GM21447 (cell line): ENCODE measurements around the gene OLFML2A.

ENCODE experiments used
- ATAC-seq: cut with Tn5 transposase; IDR thresholded peaks from one replicate; pipeline ENCODE4 v1.9.1; 2021; ENCODE audit not compliant: unreplicated experiment

Gene OLFML2A

DNA sequence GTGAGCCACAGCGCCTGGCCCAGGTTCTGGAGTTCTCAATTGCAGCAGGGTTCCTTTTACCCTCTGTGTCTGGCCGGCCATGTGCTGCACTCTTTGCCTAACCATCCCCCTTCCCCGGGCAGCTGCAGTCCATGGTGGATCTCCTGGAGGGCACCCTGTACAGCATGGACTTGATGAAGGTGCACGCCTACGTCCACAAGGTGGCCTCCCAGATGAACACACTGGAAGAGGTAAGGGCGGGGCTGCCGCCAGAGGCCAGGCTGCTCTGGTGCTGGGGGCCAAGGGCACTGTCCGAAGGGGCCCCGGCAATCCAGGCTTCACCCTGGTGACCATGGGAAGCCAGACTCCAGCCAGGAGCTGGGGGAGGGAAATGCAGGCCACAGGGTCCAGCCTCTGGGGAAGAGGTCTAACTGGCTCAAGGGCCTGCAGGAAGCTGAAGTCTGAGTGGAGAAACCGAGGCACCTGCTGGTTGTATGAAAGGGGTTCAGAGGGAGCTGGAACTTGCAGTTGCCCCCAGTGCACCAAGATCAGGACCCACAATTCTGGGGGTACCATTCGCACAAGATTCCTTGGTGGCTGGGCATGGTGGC is 18.1 kb downstream of the OLFML2A start:
- no peak for ATAC-seq

DNA sequence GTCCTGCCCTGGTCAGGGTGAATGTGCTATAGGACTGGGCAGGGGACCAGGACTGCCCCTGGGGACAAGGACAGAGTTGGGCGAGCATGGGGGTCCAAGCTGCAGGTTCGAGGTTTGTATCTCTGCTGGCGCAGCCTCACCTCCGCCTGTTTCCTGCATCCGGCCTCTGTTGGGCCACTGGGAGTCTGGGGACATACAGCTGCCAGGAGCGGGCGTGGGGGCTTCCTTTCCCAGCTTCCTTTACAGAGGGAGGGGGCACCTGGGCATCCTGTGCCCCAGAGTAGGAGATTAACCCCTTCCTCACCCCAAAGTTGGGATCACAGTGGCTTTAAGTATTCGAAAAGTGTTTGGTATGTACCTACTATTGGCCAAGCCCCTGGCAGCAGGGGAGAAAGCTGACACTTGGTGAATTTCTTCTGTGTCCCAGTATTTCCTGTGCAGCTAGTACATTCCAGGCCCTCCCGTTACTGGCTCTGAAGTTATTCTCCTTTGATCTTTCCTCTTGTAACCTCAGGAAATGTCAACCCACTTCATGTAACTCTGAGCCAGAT is 19.0 kb downstream of the OLFML2A start:
- ATAC-seq = no peak

DNA sequence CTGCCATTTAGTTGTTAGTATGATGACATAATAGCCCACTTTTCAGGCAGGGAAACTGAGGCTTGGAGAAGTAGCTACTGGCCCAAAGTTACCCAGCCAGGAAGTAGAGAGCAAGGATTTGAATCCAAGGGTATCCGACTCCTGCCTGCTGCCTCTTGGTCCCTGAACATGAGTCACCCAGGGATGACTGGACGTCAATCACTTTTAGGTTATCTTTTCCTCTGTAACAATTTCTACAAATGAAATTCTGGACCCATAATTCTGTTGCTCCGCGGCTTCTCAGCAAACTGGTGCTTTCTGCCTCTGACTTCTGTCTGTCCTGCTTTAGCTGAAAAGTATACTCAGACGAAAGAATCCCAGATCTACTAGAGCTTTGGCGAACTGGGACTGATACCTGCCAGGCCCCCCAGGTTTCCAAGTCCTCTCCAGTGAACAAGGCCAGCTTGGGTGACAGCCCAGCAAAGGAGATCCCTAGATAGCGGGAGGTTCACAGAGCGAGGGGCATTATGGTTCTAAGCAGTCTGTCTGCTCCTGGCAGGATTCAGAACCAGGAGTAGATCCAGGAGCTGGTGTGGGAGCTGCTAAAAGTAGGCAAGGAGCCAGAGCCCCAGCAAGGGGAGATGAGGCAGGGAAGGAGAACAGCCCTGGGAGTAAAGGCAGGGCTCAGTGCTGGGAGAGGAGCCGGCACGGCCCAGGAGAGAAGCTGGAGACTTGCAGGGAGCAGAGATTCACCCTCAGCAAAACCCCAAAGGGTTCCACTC is 20.6 kb downstream of the OLFML2A start:
- no peak for ATAC-seq

GRCh38 chr9:124799274-124800006 is 22.5 kb downstream of the OLFML2A start:
- ATAC-seq = no peak

GRCh38 chr9:124800306-124801259 is 23.6 kb downstream of the OLFML2A start:
- ATAC-seq = no peak

GRCh38 chr9:124801356-124801755 is 24.4 kb downstream of the OLFML2A start:
- ATAC-seq = no peak

DNA sequence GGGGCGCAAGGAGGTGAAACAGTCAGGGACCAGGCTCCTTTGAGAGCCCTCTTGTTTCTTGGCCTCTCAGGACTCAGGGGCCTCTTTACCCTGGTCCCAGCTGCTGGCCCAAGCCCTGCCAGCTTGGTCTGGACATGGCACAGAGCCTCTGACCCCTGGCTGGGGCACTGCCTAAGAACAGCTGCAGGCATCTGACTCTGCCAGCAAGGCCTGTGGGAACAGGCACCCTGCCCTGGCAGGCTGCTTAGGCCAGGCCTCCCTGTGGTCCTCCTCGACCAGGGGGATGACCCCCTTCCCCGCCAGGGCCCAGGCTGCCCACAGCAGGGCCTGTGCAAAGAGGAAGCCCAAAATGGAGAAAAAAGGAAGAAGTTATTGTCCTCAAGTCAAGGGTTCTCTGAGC is 25.5 kb downstream of the OLFML2A start:
- ATAC-seq = no peak

DNA sequence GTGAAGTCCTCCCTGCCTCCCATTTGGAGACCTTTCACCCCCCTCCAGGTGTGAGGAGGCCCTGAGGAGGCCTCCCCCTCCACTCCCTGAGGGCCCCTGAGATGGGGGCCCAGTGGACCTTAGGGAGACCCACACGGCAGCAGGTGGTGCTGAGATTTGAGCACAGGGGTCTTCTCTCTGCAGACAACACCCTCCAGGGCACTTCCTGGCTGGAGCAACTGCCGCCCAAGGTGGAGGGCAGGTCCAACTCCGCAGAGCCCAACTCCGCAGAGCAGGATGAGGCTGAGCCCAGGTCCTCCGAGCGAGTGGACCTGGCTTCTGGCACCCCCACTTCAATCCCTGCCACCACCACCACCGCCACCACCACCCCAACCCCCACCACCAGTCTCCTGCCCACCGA is 27.0 kb downstream of the OLFML2A start:
- no peak for ATAC-seq

DNA sequence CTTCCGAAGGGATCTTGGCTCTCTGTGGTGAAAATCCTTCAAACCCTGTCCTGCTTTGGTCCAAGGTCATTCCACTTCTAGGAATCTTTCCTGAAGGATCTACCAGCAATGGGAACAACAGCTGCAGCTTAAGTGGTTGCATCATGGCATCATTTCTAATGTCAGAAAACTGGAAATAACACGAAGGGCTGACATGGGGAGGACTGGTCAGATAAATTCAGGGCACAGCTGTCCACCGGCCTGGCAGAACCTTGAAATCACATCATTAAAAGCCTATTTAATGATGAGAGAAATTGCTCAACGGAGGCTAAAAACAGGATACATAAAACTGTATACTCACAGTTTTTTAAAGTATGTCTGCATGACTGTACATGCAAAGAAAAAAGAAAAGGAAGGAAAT is 28.3 kb downstream of the OLFML2A start:
- ATAC-seq = no peak

- ATAC-seq = no peak
Measured at GRCh38 chr9:124808246-124808956, 31.5 kb downstream of the OLFML2A start.

DNA sequence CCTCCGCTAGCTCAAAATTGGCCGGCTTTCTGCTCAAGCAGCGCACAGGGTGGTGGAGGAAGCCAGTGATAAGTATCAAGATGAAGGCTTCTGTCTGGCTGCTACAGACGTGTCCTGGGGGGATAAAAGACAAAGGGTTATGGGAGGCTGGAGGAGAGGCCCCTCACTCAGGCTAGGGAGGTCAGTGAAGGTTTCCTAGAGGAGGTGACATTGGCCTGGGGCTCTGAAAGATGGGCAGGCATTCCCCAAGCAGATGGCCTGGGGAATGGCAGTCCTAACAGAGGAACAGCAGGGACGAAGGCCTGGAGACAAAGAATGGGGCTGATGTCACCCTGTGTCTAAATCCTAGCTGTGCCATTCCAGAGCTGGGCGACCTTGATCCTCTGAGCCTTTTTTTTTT is 32.3 kb downstream of the OLFML2A start:
- ATAC-seq = no peak

GRCh38 chr9:124809741-124810500 is 33.0 kb downstream of the OLFML2A start:
- ATAC-seq = no peak

- ATAC-seq = no peak
Measured at GRCh38 chr9:124810663-124811355, 33.9 kb downstream of the OLFML2A start.

DNA sequence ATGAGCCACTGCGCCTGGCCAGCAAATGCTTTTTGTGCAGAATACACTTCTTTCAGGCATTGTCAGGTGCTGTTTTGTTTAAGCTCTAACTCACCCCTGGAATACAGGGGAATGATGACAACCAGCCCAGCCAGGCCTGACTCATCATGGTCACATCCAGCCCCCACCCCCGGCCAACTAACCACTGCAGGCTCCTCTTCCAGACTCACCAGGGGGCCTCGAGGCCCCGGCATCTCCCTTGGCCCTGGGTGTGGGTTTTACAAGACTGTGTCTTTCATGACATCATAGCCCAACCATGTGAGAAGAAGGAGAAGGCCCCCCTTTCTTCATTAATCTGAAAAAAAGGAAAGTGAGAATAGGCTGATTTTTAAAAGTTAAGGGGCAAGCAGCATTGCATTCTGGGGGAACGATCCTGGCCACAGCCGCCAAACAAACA is 35.5 kb downstream of the OLFML2A start:
- no peak for ATAC-seq

DNA sequence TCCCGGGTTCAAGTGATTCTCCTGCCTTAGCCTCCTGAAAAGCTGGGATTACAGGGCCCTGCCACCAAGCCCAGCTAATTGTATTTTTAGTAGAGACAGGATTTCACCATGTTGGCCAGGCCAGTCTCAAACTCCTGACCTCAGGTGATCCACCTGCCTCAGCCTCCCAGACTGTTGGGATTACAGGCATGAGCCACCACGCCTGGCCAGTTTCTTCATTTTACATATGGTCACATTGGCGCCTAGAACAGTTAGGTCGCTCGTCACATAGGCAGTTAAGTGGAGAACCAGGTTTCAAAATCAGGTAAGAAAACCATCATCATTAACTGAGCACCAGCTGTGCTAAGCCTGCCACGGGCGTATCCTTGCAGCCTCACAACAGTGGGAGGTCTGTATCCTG is 36.1 kb downstream of the OLFML2A start:
- no peak for ATAC-seq

GRCh38 chr9:124813501-124814163 is 36.7 kb downstream of the OLFML2A start:
- no peak for ATAC-seq

GRCh38 chr9:124814164-124814535 is 37.2 kb downstream of the OLFML2A start:
- no peak for ATAC-seq

DNA sequence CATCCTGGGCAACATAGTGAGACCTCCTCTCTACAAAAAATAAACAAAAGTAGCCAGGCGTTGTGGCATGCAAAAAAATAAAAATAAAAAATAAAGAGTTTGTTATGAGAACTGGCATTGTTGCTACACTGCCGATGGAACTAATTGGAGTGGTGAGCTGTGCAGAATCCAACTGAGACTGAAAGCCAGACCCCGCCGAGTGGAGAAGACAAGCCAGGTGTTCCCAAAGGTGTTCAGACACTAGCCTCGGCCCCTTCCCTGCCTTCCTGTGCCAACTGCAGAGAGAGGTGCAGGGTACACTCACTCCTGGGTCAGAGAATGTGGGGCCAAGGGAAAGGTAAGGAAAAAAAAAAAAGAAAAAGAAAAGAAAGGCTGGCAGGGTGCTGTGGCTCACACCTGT is 38.7 kb downstream of the OLFML2A start:
- no peak for ATAC-seq
